ENCODE measurements around the gene PDE8A. TPM values are rescaled to one million over a fixed set of nuclear protein-coding genes. Genes with fewer than 3 reads are reported as not detected.

PDE8A gene
- total and polyA plus RNA-seq, 2 of the 4 experiments (the other 2 are of a cell fraction): 32.4 to 35.9 TPM

DNA sequence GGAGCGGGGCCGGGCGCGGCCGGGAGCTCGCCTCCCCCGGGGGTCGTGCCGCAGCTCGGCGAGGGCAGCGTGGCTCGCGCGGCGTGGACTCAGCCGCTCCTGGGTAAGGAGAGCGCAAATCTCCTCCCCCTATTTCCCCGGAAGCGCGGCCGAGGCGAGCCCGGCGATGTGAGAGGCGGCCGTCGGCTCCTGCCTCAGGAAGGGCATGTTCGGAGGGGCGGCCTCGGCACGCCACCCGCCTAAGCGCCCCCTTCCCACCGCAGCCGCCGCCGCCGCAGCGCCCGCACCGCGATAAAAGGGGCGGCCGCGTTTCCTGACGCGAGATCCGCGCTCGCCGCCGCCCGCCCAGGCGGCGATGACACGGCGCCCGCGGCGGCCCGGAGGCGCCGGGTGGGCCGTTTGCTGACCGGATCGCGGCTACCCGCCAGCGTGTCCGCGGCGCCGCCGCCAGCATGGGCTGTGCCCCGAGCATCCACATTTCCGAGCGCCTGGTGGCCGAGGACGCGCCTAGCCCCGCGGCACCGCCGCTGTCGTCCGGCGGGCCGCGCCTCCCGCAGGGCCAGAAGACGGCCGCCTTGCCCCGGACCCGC, at the start of gene PDE8A (continued):
- TF ChIP-seq CTCF (conservative IDR thresholded peaks at IDR 0.05; ENCODE audit: low read depth, low read length): no peak
- TF ChIP-seq RAD21 (IDR thresholded peaks at IDR 0.05; ENCODE audit: low read length): peak; percentile 16; the same call in 1 of the 2 replicates
- TF ChIP-seq CHD1 (IDR thresholded peaks at IDR 0.05; ENCODE audit: low read depth, low read length): no peak
- no peak for TF ChIP-seq FOS (IDR thresholded peaks at IDR 0.05; ENCODE audit: low read depth, low read length)
